HUDEP-2 (cell line): Measurements from ENCODE around the gene YBX1.
A peak's percentile ranks its signal among the peaks of the same experiment; 100 is the strongest.
"Not testable (repeated sequence)": the region's sequence is repeated elsewhere in the genome, so short reads cannot be mapped to it uniquely, and the experiment has no call there.

Source experiments
- DNase-seq, 76 experiments: peaks; one replicate each; lab custom pipeline; 2025; ENCODE audit not compliant: unreplicated experiment in 76 of 76; lab: John Stamatoyannopoulos, UW

Gene YBX1

DNA sequence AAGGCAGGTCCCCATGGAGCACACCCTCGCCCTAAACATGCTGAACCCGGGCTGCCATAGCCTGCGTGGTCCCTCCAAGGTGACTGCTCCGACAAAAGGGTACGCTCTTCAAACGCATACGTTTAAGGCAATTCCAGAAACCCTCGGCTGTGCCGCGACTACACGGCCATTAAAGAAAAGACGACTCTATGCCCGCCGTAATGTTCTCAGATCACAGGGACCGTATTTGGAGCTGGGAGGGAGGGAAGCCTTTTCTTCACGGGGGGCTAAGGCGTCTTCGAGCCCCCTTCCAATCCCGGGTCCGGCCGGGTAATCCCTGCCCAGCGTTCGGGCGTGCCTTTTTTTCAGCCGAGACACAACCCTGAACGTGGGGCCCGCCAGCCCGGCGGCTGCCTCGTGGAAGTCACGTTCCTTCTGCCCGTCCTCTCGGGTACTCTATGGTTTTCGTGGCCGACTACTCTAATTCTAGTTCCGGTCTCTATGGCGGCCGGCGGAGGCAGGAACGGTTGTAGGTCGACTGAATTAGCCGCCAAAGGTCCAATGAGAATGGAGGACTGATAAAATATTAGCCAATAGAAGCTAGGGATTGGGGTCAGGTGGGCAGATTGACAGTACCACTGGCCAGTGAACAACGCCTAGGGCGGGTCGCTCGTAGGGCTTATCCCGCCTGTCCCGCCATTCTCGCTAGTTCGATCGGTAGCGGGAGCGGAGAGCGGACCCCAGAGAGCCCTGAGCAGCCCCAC is at the start of gene YBX1:
YBX1 (plus strand) TSS at position 678 of the 743 bp plus-strand sequence. CDS start 148 bp downstream, outside the sequence.
- DNase-seq: peak; percentile 74 to 99 (median 95)

DNA sequence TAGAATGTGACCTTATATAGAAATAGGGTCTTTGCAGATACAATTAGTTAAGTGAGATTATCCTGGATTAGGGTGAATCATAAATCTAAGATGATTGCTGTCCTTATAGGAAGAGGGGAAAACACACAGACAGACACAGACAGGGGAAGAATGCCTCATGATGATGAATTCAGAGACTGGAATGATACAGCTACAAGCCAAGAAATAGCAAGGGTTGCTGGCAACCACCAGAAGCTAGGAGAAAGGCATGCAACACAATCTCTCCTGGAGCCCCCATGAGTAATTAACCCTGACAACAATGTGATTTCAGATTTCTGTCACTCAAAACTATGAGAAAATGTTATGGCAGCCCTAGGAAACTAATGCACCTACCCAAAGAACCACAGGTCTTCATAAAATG is 43.1 kb upstream of the YBX1 start:
- DNase-seq: no peak

GRCh38 chr1:42646056-42646455 is 36.2 kb upstream of the YBX1 start:
- no peak for DNase-seq

DNA sequence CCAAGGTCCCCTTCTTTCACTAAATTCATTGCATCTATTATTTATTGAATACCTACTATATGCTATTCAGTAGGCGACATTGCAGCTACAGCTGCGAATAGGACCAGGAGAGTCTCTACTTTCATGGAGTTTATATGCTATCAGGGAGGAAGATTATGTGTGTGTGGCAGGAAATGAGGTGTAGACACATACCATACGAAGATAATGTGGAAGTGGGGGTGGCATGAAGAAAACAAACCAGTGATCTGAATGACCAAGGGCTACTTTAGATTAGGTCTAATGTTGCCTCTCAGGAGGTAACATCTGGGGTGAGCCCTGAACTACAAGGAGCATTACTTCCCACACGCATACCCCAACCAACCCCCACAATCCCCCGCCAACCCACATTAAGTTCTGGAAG is 25.0 kb upstream of the YBX1 start:
- DNase-seq: no peak

- DNase-seq: peak in 75 of 76 experiments; percentile 43 to 95 (median 88)
These were observed 24.0 kb upstream of the YBX1 start, which contains the start of gene PPIH for GRCh38 chr1:42657981-42658876. PPIH (plus strand) TSS chr1:42658423; CDS start chr1:42658447, 24 bp downstream.

DNA sequence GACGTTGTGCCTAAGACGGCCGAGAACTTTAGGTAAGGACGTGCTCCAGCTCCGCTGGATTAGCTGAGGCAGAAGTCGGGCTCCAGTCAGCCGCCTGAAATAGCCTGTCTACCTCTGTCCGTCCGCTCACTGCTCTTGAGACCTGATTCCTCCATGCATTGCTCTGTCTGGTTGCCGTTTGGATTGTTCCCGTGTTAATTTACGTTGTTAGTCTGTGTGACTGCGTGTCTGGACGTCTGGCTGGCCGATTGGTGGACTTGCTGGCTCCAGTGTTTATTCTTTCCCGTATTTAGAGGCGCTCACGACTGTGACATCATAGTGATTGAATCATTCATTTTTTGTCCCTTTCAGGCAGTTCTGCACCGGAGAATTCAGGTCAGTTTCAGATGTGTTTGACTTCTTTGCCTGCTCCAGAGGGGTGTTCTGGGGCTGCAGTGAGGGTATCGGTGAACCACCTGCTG is 23.3 kb upstream of the YBX1 start:
- DNase-seq: no peak

DNA sequence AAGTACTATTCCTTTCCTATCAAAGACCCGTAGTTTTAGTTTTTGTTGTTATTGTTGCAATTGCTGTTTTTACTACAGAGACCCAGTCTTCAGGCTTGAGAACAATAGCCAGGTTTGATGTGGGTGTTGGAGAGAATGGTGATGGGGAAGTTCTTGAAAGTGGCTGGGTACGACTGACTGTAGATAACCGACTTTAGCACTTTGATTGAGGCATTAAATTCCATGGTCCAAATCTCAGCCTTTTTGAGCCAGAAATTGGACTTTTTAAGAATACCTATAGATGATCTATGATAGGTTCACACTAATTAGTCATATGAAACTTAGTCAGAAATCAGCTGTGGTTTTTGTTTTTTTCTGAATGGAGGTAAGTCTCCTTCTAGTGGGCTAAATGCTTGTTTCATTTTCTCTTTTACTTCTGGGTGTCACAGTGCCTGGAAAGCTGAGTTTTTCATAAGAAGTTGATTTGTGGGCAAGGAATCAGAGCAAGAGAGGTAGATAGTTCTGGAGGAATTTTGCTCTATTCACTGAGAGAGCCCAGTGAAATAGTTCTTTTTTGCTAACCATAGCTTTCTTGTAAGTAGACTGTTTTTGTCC is 21.2 kb upstream of the YBX1 start:
- DNase-seq: no peak

GRCh38 chr1:42669936-42670335 is 12.3 kb upstream of the YBX1 start:
- no peak for DNase-seq

DNA sequence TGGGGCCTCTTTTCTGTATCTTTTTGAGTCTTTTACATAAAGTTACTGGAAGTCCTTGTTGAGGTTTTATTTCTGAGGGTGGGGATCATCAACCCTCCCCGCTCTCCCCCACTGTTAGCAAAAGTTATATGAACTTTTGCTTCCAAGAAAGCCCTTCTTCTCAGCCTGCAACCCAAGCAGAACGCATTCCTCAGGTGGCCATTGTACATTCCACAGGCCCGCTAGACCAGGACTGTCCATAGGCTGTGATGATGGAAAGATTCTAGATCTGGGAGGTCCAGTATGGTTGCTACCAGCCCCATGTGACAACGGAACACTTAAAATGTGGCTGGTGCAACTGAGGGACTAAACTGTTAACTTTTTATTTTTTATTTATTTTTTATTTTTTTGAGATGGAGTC is 11.8 kb upstream of the YBX1 start:
- DNase-seq: no peak

DNA sequence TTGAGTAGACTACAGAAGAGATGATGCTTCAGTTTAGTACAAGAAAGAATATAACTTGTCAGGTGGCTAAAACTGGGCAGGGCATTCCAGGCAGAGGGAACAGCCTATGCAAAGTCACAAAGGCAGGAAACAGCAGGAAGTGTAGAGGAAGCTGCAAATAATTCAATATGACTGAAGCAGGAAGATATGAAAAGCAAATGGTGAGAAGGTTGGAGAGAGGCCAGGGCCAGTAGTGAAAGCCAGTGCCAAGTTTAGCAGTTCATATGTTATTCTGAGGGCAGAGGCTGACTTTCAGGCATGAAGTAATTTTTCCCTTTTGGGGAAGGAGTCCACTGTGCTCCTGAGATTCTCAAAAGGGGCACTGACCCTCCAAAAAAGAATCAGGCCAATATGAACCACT is 8.0 kb upstream of the YBX1 start:
- no peak for DNase-seq

GRCh38 chr1:42674682-42675081 is 7.5 kb upstream of the YBX1 start:
- DNase-seq: no peak

GRCh38 chr1:42675467-42675866 is 6.8 kb upstream of the YBX1 start:
- no peak for DNase-seq

DNA sequence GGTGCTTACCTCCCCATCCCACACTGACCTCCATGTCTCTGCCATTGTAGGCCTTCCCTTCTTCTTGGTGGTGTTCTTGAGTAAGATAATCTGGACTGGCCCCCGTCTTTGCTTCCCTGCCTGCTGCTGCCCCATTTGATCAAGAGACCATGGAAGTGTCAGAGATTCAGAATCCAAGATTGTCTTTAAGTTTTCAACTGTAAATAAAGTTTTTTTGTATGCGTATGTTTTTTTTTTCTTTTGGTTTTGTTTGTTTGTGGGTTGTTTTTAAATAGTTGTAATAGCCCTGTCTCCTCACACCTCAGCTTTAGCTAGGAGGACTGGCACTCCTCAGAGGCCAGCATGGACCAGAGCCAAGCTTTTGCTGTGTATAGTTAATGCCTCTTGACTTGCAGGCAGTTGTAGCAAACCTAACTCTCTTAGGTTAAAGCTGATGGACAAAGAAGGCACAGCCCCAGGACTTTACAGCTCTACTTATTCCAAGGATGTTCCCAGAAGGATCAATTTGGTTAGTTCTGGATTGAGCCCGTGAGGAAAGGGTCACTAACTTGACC is 5.6 kb upstream of the YBX1 start:
- DNase-seq: no peak

GRCh38 chr1:42679364-42679983 is 2.7 kb upstream of the YBX1 start:
- DNase-seq: no peak

DNA sequence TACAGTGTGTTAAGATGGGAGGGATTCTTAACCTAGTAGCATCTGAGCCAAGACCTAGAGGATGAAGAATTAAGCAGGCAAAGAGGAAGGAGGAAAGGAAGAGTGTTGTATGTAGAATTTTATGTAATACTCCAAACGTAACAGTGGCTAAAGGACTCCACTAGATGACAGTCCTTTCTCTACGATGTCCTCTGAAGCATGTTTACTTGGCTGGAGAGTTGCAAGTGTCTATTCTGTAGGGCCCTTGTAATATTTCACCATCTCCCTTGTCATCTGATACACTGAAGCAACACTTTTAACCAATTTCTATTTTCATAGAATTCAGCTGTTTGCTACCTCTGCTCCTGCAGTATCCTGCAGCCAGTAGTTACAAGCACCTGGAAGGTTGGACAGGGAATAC is 2.2 kb upstream of the YBX1 start:
- DNase-seq: no peak

DNA sequence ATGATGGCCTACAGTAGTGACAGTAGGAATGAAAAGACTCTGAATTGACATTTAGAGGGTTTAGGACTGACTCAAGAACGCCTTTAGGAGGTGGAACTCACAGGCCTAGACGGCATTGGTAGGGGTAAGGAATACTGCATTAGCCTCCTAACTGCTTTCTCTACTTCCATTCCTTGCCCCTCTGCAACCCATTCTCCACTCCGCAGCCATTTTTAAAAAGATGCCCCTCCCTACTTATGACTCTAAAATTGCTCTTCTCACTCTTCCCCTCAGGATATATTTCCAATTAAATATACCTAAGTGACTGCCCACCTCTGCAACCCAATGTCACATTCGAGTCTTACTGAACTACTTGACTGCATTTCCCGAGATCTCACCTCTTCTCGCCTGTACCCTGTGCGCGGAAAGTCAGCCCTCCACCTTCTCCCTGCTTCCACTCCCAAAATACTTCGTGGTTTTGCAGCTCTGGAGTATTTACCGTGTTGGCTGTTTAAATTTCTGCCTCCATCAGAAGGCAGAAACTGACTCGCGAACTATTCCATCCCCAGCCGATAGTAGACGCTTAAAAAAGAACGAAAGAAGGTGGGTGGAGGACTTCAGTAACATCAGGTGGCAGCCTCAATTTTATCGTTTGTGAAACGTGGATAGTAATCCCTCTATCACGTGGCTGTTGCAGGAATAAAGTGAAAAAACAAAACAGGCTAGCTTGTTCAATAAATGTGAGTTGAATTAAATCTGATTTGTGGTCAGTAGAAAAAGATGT is 1.1 kb upstream of the YBX1 start:
- peak in 18 of 76 experiments; percentile 1 to 63 (median 26) for DNase-seq

DNA sequence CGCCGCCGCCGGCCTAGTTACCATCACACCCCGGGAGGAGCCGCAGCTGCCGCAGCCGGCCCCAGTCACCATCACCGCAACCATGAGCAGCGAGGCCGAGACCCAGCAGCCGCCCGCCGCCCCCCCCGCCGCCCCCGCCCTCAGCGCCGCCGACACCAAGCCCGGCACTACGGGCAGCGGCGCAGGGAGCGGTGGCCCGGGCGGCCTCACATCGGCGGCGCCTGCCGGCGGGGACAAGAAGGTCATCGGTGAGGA is 193 bp downstream of the YBX1 start:
- DNase-seq: not testable (repeated sequence)

DNA sequence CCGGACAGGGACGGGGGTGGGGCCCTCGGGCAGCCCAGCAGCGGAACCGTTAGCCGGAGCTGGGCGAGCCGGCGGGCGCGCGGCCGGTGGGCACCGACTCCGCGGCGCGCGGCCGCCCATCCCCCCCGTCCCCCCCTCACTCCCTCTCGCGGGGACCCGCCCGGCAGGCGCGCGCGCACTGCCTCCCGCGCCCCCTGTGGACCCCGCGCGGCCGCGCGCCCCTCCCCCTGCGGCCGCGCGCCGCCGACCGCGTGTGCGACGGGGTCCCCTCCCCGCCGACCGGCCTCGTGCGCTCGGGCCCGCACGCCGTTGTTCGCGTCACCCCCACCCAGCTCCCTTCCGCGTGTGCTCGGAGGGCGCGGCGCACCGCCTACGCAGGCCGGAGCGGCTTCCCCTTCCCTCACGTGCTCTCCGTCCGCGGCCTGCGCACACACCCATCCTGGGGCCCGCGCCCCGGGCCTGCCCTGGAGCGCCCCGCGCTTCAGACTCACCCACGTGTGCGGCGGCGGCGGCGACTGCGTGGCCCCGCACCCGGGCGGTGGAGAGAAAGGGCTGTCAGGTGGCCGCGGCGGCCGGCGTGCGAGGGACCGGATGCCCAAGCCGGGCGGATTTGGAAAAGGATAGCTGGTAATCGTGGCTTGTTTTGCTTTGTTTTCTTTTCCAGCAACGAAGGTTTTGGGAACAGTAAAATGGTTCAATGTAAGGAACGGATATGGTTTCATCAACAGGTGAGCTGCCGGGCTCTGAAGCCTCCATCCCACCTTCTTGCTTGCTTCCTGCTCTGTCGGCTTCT is 717 bp downstream of the YBX1 start:
- DNase-seq: peak in 70 of 76 experiments; percentile 18 to 81 (median 64)

DNA sequence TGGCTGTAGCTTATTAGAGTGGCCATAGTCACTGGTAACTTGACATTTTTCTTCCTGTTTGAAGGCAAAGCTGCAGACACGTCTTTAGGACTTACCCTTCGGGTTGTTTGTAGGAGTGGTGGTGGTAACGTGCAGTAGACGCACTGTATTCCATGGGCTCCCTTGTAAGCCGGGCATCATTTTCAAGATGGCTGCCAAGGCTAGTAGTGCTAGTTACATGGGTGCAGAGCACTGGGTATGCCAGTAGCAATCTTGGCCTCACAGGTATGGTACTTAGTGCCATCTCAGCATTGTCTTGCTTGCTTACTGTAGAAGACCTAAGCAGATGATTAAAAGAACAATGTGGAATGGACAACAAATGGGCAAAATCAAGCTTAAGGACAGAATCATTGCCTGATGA is 1.9 kb downstream of the YBX1 start:
- DNase-seq: peak in 36 of 76 experiments; percentile 2 to 41 (median 14)
